Measurements from ENCODE around the gene EDEM2.

DNA sequence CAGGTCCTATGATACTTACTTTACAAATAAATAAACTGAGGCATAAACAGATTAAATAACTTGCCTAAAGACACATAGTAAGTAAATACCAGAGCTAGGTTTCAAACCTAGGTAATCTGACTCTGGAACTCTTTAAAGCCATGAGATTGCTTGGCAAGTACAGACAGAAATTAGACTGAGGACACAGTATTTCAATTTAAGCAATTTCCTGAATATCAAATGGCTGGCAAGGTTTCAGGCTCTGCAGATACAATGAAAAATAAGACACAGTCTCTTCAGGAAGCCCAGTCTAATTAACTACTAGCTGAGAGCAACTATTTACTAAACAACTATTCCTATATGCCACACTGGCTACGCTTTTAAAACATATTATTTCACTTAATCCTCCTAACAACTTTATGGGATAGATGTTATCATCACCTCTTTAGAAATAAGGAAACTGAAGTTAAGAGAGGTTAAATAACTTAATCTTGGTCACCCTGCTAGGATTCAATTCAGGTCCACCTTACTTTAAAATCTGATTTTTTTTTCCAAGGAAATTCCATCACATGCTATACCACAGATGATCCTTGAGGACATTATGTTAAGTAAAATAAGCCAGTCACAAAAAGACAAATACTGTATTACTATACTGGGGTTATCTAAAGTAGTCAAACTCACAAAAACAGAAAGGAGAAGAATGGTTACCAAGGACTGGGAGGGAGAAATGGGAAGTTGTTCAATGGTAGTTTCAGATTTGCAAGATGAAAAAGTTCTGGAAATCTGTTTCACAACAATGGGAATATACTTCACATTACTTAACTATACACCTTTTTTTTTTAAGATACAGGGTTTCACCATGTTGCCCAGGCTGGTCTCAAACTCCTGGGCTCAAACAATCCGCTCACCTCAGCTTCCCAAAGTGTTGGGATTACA, 58.6 kb downstream of the EDEM2 start:
- TF ChIP-seq CTCF (IDR thresholded peaks at IDR 0.05) = no peak
- no peak for TF ChIP-seq POLR2A (IDR thresholded peaks at IDR 0.05)
